GM21723 (cell line): Measurements from ENCODE around the gene GNG12.
"Not testable (repeated sequence)": the region's sequence is repeated elsewhere in the genome, so short reads cannot be mapped to it uniquely, and the experiment has no call there.

Source experiments
- ATAC-seq: cut with Tn5 transposase; IDR thresholded peaks from one replicate; pipeline ENCODE4 v1.9.1; 2021; ENCODE audit warnings: mild to moderate bottlenecking, moderate library complexity; ENCODE audit not compliant: unreplicated experiment

GNG12 gene

DNA sequence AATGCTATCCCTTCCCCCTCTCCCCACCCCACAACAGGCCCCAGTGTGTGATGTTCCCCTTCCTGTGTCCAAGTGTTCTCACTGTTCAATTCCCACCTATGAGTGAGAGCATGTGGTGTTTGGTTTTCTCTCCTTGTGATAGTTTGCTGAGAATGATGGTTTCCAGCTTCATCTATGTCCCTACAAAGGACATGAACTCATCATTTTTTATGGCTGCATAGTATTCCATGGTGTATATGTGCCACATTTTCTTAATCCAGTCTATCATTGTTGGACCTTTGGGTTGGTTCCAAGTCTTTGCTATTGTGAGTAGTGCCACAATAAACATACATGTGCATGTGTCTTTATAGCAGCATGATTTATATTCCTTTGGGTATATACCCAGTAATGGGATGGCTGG, 168.0 kb downstream of the GNG12 start:
- ATAC-seq: not testable (repeated sequence)

DNA sequence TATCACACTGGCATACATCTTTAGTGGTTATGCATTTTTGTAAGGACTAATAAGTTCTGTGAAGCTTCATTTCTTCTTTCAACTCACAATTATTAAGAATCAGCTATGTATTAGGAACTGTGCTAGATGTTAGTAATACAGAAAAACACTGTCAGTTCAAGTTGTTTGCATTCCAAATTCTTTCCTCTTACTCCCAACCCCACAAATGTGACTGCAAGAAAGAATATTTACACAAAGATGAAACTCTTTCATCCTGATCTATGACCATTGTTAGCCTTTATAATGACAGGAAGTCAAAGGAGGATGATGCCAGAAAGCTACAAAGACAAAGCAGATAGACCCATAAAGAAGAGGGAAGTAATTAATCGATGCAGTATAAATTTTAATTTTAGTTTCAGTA, 169.2 kb downstream of the GNG12 start:
- no peak for ATAC-seq

- no peak for ATAC-seq
Observed at GRCh38 chr1:67662884-67663283, 170.4 kb downstream of the GNG12 start.

GRCh38 chr1:67659229-67659628, 174.0 kb downstream of the GNG12 start:
- ATAC-seq: no peak

- not testable (repeated sequence) for ATAC-seq
Observed at GRCh38 chr1:67657152-67657551, 176.1 kb downstream of the GNG12 start.

GRCh38 chr1:67655581-67655980, 177.7 kb downstream of the GNG12 start:
- no peak for ATAC-seq

GRCh38 chr1:67653304-67653703, 180.0 kb downstream of the GNG12 start:
- no peak for ATAC-seq

DNA sequence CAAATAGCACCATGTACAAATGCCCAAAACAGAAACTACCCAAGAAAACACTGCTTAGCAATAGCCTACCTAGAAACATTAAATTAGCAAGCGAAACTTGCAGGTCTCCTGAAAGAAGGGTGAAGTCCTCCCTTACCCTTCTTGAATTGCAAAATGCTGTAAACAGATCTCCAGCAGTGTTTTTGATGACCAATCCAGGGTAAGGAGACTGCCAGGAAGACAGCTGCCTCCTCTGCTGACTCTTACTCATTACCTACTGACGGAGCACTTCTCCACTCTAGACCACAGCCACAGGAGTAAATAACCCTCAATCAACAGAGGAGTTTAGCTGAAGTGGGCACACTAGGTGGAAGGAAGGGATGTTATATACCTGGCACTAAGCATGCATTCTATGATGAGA, 180.5 kb downstream of the GNG12 start:
- no peak for ATAC-seq
